ENCODE results near the gene NIPAL4.

NIPAL4 gene

GRCh38 chr5:157518963-157519362, 59.0 kb downstream of the NIPAL4 start:
- no peak for DNase-seq

- no peak for DNase-seq
Measured at GRCh38 chr5:157519579-157520253, 59.7 kb downstream of the NIPAL4 start.

- DNase-seq: no peak
Measured at GRCh38 chr5:157520911-157521703, 61.1 kb downstream of the NIPAL4 start.

- DNase-seq: no peak
Measured at GRCh38 chr5:157521704-157522029, 61.7 kb downstream of the NIPAL4 start.

- DNase-seq: no peak
Measured at GRCh38 chr5:157523976-157524375, 64.0 kb downstream of the NIPAL4 start.
